AG04449 (cell line): Measurements from ENCODE around the gene CIT.
"Not testable (repeated sequence)": the region's sequence is repeated elsewhere in the genome, so short reads cannot be mapped to it uniquely, and the experiment has no call there.

Experiments used
- CTCF ChIA-PET: fragments of 350-600 bp; formaldehyde crosslinking; extraction: SDS; loops from one replicate; lab custom pipeline; 2021; ENCODE audit warnings: antibody characterized with exemption; lab: Yijun Ruan, JAX
- POLR2A ChIA-PET: fragments of 400-600, 350-600 bp; formaldehyde crosslinking; extraction: SDS; loops from one replicate; lab custom pipeline; 2020; ENCODE audit warnings: antibody characterized with exemption, inconsistent platforms; lab: Yijun Ruan, JAX
- DNase-seq: peaks from one replicate; pipeline ENCODE4 v3.0.0-alpha.2; 2010; ENCODE audit warnings: low read depth, low spot score
- H3K4me3 ChIP-seq: 2 replicates; pipeline ENCODE4 v1.5.1; 2011; ENCODE audit warnings: low read depth, mild to moderate bottlenecking, control low read depth, low read length
- CTCF ChIP-seq: IDR thresholded peaks from one replicate; pipeline ENCODE4 v1.5.1; 2011; ENCODE audit warnings: mild to moderate bottlenecking, moderate library complexity, low read length, control low read depth, inconsistent platforms; ENCODE audit not compliant: insufficient read depth; ENCODE audit errors: missing control alignments

Gene CIT

GRCh38 chr12:119714614-119715267 lies 162.4 kb downstream of the CIT start:
- no peak for DNase-seq
- H3K4me3 ChIP-seq: no peak overlapping the region
- CTCF ChIA-PET: no interaction called here
- TF ChIP-seq CTCF: no peak
- POLR2A ChIA-PET: no interaction called here

- DNase-seq: no peak
- no peak overlapping the region for H3K4me3 ChIP-seq
- TF ChIP-seq CTCF: no peak
- POLR2A ChIA-PET: no interaction called here
- CTCF ChIA-PET: interaction anchor here (1.0 kb wide), 1 partner anchor 22 kb away, joined by 3 read pairs; no protein-coding TSS in a partner anchor
These were observed 163.5 kb downstream of the CIT start for GRCh38 chr12:119713551-119714031.

- no peak for TF ChIP-seq CTCF
- H3K4me3 ChIP-seq: no peak overlapping the region
- no peak for DNase-seq
- ChIA-PET POLR2A (no interaction called here), CTCF (interaction anchor here (0.9 kb wide), 1 partner anchor 14 kb away, joined by 3 read pairs; no protein-coding TSS in a partner anchor)
These were observed 164.4 kb downstream of the CIT start for GRCh38 chr12:119712721-119713120.

GRCh38 chr12:119711693-119712092 lies 165.4 kb downstream of the CIT start:
- ChIA-PET CTCF (interaction anchor here (0.9 kb wide), 1 partner anchor 15 kb away, joined by 3 read pairs; no protein-coding TSS in a partner anchor), POLR2A (no interaction called here)
- no peak overlapping the region for H3K4me3 ChIP-seq
- no peak for DNase-seq
- TF ChIP-seq CTCF: no peak

- POLR2A ChIA-PET: no interaction called here
- no peak overlapping the region for H3K4me3 ChIP-seq
- CTCF ChIA-PET: interaction anchor here (0.9 to 1.5 kb wide), 3 partner anchors 11 to 43 kb away, joined by 3 to 5 read pairs (median 3); partner anchors contain the start of gene PRKAB1
- no peak for DNase-seq
- no peak for TF ChIP-seq CTCF
These were observed 166.1 kb downstream of the CIT start for GRCh38 chr12:119710965-119711551.

- POLR2A ChIA-PET: no interaction called here
- CTCF ChIA-PET: interaction anchor here (0.8 to 1.5 kb wide), 4 partner anchors 11 to 70 kb away, joined by 3 to 5 read pairs (median 3); partner anchors contain the start of gene PRKAB1
- TF ChIP-seq CTCF: no peak
- H3K4me3 ChIP-seq: no peak overlapping the region
- no peak for DNase-seq
These were observed 166.7 kb downstream of the CIT start for GRCh38 chr12:119710374-119710964.

GRCh38 chr12:119706427-119706826 lies 170.7 kb downstream of the CIT start:
- POLR2A ChIA-PET, H3K4me3 ChIP-seq, DNase-seq, CTCF ChIA-PET: not testable (repeated sequence)
